HG03439 (cell line): ENCODE data around the gene ZNF662.

Experiments used
- ATAC-seq: cut with Tn5 transposase; IDR thresholded peaks from one replicate; pipeline ENCODE4 v1.9.1; 2021; ENCODE audit warnings: mild to moderate bottlenecking, moderate library complexity; ENCODE audit not compliant: unreplicated experiment

The ZNF662 gene

DNA sequence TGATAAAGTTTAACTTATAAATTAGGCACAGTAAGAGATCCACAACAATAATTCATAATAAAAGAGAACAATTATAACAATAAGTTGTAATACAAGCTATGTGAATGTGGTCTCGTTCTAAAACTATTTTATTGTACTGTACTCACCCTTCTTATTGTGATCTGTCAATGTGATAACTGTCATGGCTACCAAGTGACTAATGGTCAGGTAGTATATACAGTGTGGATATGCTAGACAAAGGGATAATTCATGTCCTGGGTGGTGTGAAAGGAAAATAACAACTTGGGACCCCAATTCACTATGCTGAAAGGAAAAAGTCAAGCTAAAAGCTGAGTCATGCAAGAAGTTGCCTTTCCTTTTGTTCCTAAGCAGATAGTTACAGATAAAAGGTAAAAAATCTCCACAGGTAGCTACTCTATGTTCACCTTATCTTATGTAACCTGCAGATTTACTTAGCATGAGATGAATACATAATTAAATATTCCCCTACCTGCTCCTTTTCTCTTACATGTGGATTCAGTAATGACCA is 19.6 kb upstream of the ZNF662 start:
- ATAC-seq, result no peak

DNA sequence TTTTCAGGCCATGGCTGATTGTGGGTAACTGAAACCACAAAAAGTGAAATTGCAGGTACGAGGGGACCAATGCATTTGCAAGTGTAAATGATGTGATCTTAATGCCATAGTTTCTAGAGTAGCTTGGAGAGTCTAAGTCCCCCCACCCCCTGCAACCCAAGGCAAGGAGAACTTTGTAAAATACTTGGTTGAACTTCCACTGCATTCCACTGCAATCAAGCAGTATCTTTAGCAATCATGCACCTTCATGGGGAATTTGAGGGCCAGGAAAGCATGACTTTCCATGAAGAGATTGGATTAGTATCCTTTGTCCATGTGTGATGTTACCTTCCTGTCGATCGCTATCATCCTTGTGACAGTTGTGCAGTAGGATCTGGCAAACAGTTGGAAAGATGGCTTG is 18.9 kb upstream of the ZNF662 start:
- ATAC-seq, result no peak

DNA sequence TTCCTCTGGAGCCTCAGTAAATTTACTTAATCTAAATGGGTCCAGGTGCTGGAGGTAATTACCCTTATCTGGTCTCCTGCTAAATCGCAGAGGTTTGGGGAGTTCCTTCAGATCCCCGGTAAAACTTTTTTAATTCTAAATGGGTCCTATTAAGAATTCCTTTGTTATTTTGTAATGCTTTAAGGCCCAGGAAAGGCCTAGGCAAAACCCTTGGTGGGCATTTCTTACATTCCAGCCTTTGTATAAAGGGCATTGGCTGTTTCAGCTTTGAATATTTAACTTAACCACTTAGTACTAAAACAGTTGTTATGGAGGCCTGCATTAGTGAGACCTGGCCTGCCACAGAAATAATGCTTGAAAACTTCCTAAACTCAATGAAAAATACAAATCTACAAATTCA is 14.9 kb upstream of the ZNF662 start:
- ATAC-seq, result no peak

DNA sequence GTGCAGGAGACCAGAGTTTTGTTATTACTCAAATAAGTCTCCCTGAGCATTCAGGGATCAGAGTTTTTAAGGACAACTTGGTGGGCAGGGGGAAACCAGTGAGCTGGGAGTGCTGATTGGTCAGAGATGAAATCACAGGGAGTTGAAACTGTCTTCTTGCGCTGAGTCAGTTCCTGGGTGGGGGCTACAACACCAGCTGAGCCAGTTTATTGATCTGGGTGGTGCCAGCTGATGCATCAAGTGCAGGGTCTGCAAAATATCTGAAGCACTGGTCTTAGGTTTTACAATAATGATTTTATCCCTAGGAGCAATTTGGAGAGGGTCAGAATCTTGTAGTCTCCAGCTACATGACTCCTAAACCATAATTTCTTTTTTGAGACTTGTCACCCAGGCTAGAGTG is 13.8 kb upstream of the ZNF662 start:
- no peak for ATAC-seq

DNA sequence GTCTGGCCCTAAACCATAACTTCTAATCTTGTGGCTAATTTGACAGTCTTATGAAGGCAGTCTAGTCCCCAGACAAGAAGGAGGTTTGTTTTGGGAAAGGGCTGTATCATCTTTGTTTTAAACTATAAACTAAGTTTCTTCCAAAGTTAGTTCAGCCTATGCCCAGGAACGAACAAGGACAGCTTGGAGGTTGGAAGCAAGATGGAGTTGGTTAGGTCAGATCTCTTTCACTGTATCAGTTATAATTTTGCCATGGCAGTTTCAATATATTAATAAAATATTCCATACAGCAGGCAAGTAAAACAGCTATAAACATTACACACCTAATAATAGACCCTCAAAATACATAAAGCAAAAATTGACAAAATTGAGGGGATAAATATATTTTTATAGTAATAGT is 13.1 kb upstream of the ZNF662 start:
- ATAC-seq, result no peak

DNA sequence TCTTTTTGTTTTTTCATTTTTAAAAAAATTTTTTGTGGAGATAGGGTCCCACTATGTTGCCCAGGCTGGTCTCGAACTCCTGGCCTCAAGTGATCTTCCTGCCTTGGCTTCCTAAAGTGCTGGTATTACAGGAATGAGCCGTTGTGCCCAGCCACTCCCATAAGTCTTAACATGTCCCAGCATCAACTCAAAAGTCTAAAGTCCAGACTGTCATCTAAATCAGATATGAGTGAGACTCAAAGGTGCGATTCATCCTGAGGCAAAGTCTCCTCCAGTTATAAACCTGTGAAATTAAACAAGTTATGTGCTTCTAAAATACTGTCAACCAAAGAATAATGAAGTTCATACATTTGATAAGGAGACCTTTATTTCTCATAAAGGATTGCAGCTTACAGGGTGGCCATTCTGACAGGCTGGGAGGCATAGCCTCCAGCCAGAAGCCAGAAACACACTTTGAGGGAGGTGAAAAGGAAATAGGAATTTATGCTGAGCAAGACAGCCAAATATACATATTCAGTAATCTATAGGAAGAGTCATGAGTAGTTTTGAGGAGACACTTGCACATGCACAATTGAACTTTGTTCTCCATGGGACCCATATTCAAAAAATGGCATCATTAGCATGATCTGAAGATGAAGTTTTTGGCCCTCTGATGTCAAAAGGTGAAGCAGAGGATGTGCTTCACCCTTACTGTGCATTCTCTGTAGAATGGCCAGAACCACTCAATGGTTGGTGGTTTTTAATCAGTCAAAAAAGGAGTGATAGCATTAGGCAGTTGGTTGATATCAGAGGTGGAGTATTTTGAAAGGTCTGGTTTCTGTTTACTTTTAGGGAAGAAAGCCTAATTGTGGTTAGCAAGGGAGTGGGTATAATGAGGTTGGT is 11.0 kb upstream of the ZNF662 start:
- ATAC-seq, result no peak

DNA sequence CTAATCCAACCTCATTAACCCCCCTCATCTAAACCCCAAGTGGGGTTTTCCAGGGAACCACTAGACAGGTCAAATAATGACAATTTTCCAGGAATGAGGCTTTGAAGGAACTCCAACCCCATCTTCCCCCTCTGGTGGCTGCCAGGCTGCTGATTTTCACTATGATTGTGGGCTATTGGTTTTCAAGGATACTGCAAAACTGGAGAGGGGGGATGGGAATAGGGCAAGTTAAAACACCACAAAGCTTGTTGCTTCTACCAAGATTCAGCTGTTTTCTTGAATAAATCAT is 10.4 kb upstream of the ZNF662 start:
- ATAC-seq, result no peak

DNA sequence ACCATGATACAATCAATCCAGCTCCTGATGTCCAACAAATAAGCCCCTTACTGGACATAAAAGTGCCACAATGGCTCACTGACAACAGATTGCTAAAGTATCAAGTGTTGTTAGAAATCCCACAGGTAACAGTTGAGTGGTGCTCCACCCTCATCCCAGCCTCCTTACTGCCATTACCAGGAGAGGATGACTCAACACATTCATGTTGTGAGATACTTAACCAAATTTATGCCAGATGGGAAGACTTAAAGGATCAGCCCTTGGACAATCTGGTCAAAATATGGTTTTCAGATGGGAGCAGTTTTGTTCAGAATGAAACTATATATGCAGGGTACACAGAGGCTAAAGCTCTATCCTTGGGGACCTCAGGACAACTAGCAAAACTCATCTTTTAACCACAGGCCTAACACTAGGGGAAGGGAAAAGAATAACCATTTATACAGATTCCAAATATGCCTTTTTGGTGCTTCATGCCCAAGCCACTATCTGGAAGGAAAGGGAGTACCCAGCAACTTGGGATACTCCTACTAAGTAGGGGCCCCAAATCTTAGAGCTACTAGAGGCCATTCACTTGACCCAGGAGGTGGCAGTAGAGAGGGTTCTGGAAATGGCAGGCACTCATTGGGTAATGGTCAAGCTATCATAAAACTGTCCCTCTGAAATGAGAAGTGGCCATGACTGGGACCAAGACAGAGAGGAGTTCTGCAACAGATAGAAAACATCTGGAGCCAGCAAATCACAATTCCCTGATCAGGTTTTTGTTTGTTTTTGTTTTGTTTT is 6.9 kb upstream of the ZNF662 start:
- no peak for ATAC-seq

DNA sequence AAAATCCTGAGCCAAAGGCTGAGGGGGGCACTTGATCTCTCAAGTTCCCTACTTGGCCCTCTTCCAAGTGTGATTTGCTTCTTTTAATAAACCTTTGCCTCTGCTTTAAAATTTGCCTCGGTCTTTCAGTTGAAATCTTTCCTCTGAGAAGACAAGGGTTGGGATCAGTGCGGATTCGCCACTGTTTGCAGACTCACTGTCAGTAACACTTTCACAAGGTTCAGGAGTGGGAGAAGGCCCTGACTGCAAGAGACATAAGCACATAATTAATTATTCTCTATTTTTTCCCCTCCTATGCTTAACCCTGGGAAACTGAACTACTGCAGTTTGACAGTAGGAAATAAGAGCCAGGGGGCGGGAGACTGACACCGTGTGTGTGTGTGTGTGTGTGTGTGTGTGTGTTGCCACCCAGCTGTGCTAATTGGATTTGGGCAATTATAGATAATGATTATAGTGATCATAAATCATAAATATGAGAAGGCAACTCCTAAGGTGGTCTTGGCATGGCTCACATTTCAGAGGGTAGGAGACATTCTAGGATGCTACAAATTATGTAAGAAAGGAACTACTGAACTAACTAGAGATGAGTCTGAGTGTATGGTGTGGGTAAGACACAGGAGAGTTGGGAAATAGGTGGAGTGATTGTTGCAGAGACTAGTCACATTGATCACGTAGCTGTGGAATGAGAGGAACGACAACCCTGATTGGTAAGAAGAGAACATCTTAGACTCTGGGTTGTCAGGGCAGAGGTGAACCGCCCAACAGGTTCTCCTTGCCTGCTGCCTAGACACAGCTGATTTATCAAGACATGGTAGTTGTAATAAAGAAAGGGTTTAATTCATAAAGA is 5.5 kb upstream of the ZNF662 start:
- ATAC-seq, result no peak

DNA sequence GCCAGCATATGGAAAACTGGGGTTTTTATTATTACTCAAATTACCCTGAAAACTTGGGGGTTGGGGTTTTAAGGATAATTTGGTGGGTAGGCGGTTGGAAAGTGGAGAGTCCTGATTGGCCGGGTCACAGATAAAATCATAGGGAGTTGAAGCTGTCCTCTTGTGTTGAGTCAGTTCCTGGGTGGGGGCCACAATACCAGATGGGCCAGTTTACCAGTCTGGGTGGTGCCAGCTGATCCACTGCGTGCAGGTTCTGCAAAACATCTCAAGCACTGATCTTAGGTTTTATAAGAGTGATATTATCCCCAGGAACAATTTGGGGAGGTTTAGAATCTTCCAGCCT is 4.9 kb upstream of the ZNF662 start:
- ATAC-seq, result no peak

DNA sequence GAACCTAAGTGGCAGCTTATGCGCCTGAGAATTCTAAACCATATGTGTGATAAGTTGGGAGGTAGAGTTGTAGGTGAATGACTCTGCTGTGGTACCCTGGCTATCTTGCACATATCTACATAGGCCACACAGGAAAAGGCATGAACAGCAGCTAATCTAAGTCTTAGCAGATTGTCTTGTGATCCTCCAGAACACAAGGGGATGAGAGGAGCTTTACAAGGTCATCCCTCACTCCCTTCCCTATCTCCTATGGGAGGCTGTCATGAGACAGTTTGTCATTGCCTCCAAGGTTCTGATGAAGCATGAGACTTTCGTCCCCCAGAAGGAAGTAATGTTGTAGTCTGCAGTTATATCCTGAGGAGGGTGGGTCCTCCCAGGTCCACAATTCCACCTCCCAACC is 3.7 kb upstream of the ZNF662 start:
- ATAC-seq, result no peak

DNA sequence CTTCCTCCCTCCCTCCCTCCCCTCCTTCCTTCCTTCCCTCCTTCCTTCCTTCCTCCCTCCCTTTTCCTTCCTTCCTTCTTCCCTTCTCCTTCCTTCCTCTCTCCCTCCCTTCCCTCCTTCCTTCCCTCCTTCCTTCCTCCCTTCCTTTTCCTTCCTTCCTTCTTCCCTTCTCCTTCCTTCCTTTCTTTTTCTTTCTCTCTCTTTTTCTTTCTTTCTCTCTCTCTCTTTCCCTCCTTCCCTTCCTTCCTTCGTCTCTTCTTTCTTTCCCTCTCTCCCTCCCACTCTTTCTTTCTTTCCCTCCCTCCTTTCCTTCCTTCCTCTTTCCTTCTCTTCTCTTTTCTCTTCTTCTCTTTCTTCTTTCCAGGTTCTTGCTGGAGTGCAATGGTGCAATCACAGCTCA is 1.9 kb upstream of the ZNF662 start:
- ATAC-seq, result no peak

DNA sequence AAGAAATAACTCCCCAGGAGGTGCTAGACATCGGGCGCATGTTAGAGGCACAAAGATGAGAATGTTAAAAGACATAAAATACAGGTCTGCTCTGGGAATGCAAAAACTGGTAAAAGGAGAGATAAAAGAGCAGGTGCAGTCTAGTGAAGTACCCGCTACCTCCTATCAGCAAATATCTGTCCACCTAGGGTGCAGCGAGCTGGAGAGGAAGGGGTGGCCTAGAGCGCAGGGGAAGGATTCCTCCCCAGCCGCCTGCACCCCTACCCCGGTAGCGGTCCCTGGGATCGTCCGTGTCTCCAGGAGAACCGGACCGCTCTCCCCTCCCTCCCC is 237 bp upstream of the ZNF662 start:
- no peak for ATAC-seq

DNA sequence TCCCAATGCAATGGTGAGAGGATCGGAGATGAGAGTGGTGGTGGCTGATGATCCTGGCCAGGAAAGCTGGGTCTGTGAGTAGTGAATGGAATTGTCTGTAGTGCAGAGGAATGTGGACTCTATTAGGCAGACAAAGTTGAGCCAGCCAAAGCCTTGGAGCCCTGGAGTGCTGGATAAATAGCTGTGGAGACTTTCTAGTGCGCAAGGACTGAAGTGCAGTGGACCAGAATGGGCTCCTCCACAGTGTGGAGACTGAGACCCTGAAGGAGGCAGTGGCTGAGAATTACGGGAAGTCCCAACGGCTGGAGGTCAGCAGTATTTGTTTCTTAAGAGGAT is 874 bp downstream of the ZNF662 start:
- ATAC-seq, result no peak

DNA sequence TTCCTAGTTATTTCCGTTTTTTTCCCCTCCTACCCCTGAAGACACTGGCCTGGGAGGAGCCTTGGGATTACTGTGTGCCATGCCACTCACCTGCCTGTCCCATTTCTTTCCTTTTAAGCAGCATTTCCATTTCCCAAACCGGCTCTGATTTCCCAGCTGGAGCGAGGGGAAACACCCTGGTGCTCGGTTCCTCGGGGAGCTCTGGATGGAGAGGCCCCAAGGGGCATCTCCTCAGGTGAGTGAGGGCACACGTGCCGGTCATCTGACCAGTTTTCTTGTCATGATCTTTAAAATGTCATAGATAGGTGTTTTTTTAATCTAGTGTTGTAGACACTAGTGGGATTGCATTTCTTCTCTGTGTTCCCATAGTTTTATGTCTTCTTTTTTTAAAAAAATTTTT is 2.7 kb downstream of the ZNF662 start:
- ATAC-seq, result no peak

DNA sequence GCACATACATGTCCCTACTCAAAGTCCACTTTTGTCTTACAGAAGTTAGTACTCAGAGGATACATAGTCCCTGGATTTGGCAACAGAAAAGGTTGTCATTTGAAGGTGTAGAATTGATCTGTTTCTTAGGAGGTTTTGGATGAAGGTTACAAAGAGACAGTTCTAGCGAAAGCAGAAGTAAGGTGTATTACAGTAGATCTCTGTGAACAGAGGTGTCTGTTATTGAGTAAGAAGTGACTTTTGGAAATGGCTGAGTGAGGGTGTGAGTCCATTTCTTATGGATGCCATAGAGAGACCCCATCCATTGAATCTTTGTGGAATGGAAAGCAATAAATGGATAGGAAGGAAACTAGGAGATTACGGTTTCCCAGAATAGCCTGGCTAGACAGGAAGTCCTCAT is 5.6 kb downstream of the ZNF662 start:
- no peak for ATAC-seq

DNA sequence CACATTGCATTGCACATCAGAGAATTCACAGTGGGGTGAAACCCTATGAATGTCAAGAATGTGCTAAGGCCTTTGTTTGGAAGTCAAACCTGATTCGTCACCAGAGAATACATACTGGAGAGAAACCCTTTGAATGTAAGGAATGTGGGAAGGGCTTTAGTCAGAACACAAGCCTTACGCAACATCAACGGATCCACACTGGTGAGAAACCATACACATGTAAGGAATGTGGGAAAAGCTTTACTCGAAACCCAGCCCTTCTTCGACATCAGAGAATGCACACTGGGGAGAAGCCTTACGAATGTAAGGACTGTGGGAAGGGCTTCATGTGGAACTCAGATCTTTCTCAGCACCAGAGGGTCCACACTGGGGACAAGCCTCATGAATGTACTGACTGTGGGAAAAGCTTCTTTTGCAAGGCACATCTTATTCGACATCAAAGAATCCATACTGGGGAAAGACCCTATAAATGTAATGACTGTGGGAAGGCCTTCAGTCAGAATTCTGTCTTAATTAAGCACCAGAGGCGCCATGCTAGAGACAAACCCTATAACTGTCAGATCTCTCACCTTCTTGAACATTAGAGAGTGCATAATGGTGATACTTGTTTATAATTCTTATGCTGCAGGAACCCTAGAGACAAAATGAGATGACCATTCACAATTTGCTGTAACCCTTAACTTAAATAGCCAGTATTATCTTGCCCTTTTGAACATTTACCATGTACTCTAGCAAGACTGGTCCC is 9.0 kb downstream of the ZNF662 start:
- ATAC-seq, result no peak

DNA sequence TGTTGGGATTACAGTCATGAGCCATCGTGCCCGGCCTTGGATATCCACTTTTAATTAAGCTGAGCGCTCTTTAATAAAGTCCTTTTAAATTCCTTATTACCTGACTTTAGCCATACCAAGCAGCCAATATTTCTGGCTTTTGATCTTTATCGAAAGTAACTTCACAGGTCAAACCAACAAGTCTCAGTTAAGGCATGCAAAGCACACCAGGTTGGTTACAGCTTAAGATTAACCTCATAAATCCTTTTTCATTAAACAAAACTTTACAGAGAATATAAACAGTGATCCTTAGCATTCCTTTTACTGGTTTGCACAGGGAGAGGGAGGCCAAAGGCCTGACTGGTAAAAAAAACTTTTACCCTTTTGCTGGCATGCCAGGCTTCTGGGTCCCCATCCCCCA is 17.7 kb downstream of the ZNF662 start:
- no peak for ATAC-seq

DNA sequence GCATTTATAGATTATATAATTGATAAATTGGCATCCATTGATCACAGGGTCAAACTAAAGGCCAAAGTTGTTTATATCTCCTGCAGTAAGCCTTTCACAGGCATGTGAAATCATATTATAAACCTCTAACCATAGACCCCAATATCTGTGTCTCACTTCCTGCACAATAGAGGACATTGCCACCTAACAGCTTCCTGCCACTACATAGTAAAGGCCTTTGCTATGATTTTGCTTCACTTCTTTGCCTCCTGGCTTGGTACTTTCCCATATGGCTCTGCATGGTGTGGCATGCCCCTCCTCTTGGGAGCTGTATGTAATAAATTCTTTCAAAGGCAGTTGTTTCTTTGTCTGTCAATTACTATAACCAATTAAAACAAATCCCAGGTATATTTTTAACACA is 20.4 kb downstream of the ZNF662 start:
- no peak for ATAC-seq

DNA sequence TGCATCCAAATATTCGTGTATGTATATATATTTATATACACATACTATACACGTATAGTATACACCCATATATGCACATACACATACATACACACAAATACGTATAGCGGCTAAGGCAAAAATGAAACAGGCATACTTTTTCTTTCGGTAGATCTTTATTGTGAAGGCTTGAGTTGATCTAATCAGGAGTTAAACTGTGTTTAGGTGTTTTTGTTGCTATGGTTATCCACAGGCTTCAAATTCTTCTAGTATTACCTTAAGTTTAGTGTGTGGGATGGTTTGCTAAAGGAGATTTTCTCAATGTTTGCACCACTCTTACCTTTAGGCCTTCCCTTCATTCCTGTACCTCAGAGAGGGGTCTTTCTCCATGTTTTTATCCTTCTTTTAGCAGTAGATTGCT is 28.2 kb downstream of the ZNF662 start:
- ATAC-seq, result no peak

DNA sequence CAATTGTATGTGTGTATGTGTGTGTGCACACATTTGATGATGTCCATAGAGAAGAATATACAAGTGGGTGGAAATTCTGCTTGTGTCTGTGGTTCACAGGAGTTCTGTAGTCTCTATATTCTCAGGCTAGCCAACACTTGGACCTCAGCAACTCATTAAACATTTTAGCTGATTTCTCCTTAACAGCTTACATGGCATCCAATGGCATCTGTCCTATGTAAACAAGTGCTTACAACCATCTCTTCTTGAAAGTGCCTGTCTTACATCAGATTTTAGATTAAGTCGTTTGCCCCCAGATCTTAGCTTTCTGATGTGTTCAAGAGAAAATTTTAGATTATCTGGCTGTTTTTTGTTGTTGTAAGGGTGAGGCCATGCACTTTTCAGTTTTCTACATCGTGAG is 29.0 kb downstream of the ZNF662 start:
- no peak for ATAC-seq
